Vagina (tissue), 2 donors: Measurements from ENCODE around the gene URI1. TPM values are rescaled to one million over a fixed set of nuclear protein-coding genes. Genes with fewer than 3 reads are reported as not detected.
"Not testable (repeated sequence)": the region's sequence is repeated elsewhere in the genome, so short reads cannot be mapped to it uniquely, and the experiment has no call there.

Source experiments
- DNase-seq, 2 donors: peaks; one replicate each; pipeline ENCODE4 v3.0.0-alpha.2; 2017; ENCODE audit errors: extremely low spot score in 2 of 2
- H3K27ac ChIP-seq: fragments of 200-600 bp; sonication (generic); one replicate; pipeline ENCODE4 v1.5.1; 2019
- H3K27me3 ChIP-seq: fragments of 200-600 bp; sonication (generic); one replicate; pipeline ENCODE4 v1.5.1; 2019
- H3K36me3 ChIP-seq, 2 donors: fragments of 200-600 bp; sonication (generic); one replicate each; pipeline ENCODE4 v1.5.1; 2017 to 2019
- H3K4me1 ChIP-seq: fragments of 200-600 bp; sonication (generic); one replicate; pipeline ENCODE4 v1.5.1; 2019
- H3K4me3 ChIP-seq, 2 donors: fragments of 200-600 bp; sonication (generic); 1 replicate in 1 of 2; 2 replicates in 1 of 2; pipeline ENCODE4 v1.5.1; 2016 to 2019
- H3K9me3 ChIP-seq: fragments of 200-600 bp; sonication (generic); one replicate; pipeline ENCODE4 v1.5.1; 2019
- POLR2A ChIP-seq, 2 donors: fragments of 450-650 bp; IDR thresholded peaks; one replicate each; pipeline ENCODE4 v1.6.1; 2017; ENCODE audit warnings: antibody characterized with exemption in 2 of 2, mild to moderate bottlenecking in 2 of 2, moderate library complexity in 2 of 2
- POLR2AphosphoS5 ChIP-seq, 2 donors: sonication (generic); formaldehyde crosslinking; IDR thresholded peaks; one replicate each; pipeline ENCODE4 v1.9.0; 2017; ENCODE audit warnings: antibody characterized with exemption in 2 of 2, mild to moderate bottlenecking in 2 of 2, low read depth in 1 of 2; ENCODE audit not compliant: insufficient read depth in 1 of 2
- intact Hi-C: fragments of 100-400 bp; cut with DNase I; formaldehyde crosslinking; loops from one replicate; pipeline ENCODE4 v1.15.1; 2023
- total RNA-seq: library from RNA; depleted of rRNA; stranded (reverse); fragments of >200 nt; gene quantifications from one replicate; pipeline ENCODE4 v1.2.3, GENCODE V29; 2016
- TF ChIP-seq, protein P1 (sequence below), 3 experiments: fragments of 450-650 bp in 2 of 3; fragments of 200-600 bp in 1 of 3; sonication (generic) in 1 of 3; IDR thresholded peaks; one replicate each; pipeline ENCODE4 v1.5.1; 2017 to 2019; ENCODE audit warnings: antibody characterized with exemption in 3 of 3, mild to moderate bottlenecking in 2 of 3, moderate library complexity in 2 of 3

The URI1 gene
- total RNA-seq, 1 donor from 2014 or later = 39.8 TPM

- Histone ChIP-seq H3K36me3 (no peaks in the 10 kb centered on the region), H3K27ac (no peak overlapping the region), H3K9me3 (no peaks in the 10 kb centered on the region), H3K4me3 (no peak overlapping the region), H3K27me3 (no peaks in the 10 kb centered on the region), H3K4me1 (no peaks in the 10 kb centered on the region)
- no peak for TF ChIP-seq POLR2A (IDR thresholded peaks at IDR 0.05)
- TF ChIP-seq, protein P1, sequence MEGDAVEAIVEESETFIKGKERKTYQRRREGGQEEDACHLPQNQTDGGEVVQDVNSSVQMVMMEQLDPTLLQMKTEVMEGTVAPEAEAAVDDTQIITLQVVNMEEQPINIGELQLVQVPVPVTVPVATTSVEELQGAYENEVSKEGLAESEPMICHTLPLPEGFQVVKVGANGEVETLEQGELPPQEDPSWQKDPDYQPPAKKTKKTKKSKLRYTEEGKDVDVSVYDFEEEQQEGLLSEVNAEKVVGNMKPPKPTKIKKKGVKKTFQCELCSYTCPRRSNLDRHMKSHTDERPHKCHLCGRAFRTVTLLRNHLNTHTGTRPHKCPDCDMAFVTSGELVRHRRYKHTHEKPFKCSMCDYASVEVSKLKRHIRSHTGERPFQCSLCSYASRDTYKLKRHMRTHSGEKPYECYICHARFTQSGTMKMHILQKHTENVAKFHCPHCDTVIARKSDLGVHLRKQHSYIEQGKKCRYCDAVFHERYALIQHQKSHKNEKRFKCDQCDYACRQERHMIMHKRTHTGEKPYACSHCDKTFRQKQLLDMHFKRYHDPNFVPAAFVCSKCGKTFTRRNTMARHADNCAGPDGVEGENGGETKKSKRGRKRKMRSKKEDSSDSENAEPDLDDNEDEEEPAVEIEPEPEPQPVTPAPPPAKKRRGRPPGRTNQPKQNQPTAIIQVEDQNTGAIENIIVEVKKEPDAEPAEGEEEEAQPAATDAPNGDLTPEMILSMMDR (IDR thresholded peaks at IDR 0.05) = no peak
- TF ChIP-seq POLR2AphosphoS5 (IDR thresholded peaks at IDR 0.05; ENCODE audit: insufficient read depth in 1 of 2, low read depth in 1 of 2) = no peak
- no peak for DNase-seq
- intact Hi-C loops = no loop called here
These were observed 32.8 kb upstream of the URI1 start for GRCh38 chr19:29908963-29909944.

DNA sequence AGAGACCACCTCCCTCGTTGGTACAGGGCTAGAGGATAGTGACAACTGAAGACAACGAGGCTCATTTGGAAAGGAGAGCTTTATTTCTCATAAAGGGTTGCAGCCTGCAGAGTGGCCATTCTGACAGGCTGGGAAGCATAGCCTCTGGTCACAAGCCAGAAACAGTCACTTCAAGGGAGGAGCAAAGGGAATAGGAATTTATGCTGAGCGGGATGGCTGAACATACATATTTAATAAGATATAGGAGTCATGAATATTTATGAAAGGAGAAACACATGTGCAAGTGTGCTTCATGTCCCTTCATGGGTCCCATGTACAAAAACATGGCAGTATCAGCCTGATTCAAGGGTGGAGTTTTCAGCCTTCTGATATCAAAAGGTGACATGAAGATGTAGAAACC, 27.1 kb upstream of the URI1 start:
- H3K27ac ChIP-seq = no peak overlapping the region
- DNase-seq = no peak
- TF ChIP-seq, protein P1 (IDR thresholded peaks at IDR 0.05) = no peak
- no peak for TF ChIP-seq POLR2AphosphoS5 (IDR thresholded peaks at IDR 0.05; ENCODE audit: insufficient read depth in 1 of 2, low read depth in 1 of 2)
- TF ChIP-seq POLR2A (IDR thresholded peaks at IDR 0.05) = no peak
- no peaks in the 10 kb centered on the region for H3K4me1 ChIP-seq
- no peaks in the 10 kb centered on the region for H3K36me3 ChIP-seq
- no peaks in the 10 kb centered on the region for H3K9me3 ChIP-seq
- H3K4me3 ChIP-seq = no peak overlapping the region
- intact Hi-C loops = no loop called here
- H3K27me3 ChIP-seq = no peaks in the 10 kb centered on the region

DNA sequence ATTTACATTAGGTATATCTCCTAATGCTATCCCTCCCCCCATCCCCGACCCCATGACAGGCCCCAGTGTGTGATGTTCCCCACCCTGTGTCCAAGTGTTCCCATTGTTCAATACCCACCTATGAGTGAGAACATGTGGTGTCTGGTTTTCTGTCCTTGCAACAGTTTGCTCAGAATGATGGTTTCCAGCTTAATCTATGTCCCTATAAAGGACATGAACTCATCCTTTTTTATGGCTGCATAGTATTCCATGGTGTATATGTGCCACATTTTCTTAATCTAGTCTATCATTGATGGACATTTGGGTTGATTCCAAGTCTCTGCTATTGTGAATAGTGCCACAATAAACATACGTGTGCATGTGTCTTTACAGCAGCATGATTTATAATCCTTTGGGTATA, 26.2 kb upstream of the URI1 start:
- H3K27ac ChIP-seq, H3K9me3 ChIP-seq, H3K36me3 ChIP-seq, H3K27me3 ChIP-seq, H3K4me3 ChIP-seq, H3K4me1 ChIP-seq, DNase-seq, intact Hi-C loops: not testable (repeated sequence)

- no peaks in the 10 kb centered on the region for H3K4me1 ChIP-seq
- no peak for DNase-seq
- no peaks in the 10 kb centered on the region for H3K36me3 ChIP-seq
- intact Hi-C loops = no loop called here
- no peaks in the 10 kb centered on the region for H3K27me3 ChIP-seq
- H3K27ac ChIP-seq = no peak overlapping the region
- no peak for TF ChIP-seq POLR2A (IDR thresholded peaks at IDR 0.05)
- no peak for TF ChIP-seq POLR2AphosphoS5 (IDR thresholded peaks at IDR 0.05; ENCODE audit: insufficient read depth in 1 of 2, low read depth in 1 of 2)
- TF ChIP-seq, protein P1 (IDR thresholded peaks at IDR 0.05) = no peak
- no peak overlapping the region for H3K4me3 ChIP-seq
- no peaks in the 10 kb centered on the region for H3K9me3 ChIP-seq
These were observed 24.1 kb upstream of the URI1 start for GRCh38 chr19:29917911-29918310.

- intact Hi-C loops = no loop called here
- DNase-seq = no peak
- H3K36me3 ChIP-seq = no peaks in the 10 kb centered on the region
These were observed 23.1 kb upstream of the URI1 start for GRCh38 chr19:29918891-29919290.

More at GRCh38 chr19:29918891-29919290, 23.1 kb upstream of the URI1 start:
- Histone ChIP-seq H3K27me3 (no peaks in the 10 kb centered on the region), H3K4me1 (no peaks in the 10 kb centered on the region), H3K27ac (no peak overlapping the region), H3K9me3 (no peaks in the 10 kb centered on the region), H3K4me3 (no peak overlapping the region)
- TF ChIP-seq, protein P1 (IDR thresholded peaks at IDR 0.05) = no peak
- TF ChIP-seq POLR2A (IDR thresholded peaks at IDR 0.05) = no peak
- TF ChIP-seq POLR2AphosphoS5 (IDR thresholded peaks at IDR 0.05; ENCODE audit: insufficient read depth in 1 of 2, low read depth in 1 of 2) = no peak
